Naive thymus-derived CD8-positive, alpha-beta T cell (primary cell): ENCODE measurements around the gene GBF1. TPM values are rescaled to one million over a fixed set of nuclear protein-coding genes. Genes with fewer than 3 reads are reported as not detected.

Experiments used
- ATAC-seq, 2 donors: fragments of 150-1000 bp; cut with Tn5 transposase in 1 of 2; sonication (Bioruptor Pico), chemical (Tn5 transposase) in 1 of 2; 1 replicate in 1 of 2; 2 replicates in 1 of 2; pipeline ENCODE4 v1.10.0; 2021; ENCODE audit warnings: mild to moderate bottlenecking in 2 of 2, moderate library complexity in 2 of 2
- POLR2A ChIA-PET: fragments of 350-600 bp; sonication (Branson Sonifier 250); formaldehyde crosslinking; loops from one replicate; lab custom pipeline; 2021; ENCODE audit warnings: antibody characterized with exemption; lab: Charles Lee
- DNase-seq, 10 donors: peaks; one replicate each; pipeline versions ENCODE4 v3.0.0 to v3.0.0-alpha.2; 2020 to 2022
- H3K27ac Mint-ChIP-seq, 10 donors: one replicate each; pipeline ENCODE4 v1.8.0; 2020 to 2022; ENCODE audit warnings: mild to moderate bottlenecking in 10 of 10, mixed read lengths in 10 of 10, moderate library complexity in 4 of 10, inconsistent platforms in 1 of 10
- H3K27me3 Mint-ChIP-seq, 5 donors: one replicate each; pipeline ENCODE4 v1.8.0; 2021 to 2022; ENCODE audit warnings: mixed read lengths in 5 of 5
- H3K36me3 Mint-ChIP-seq, 3 donors: one replicate each; pipeline ENCODE4 v1.8.0; 2020 to 2022; ENCODE audit warnings: mixed read lengths in 3 of 3, mild to moderate bottlenecking in 2 of 3, inconsistent platforms in 1 of 3
- H3K4me1 Mint-ChIP-seq, 4 donors: one replicate each; pipeline ENCODE4 v1.8.0; 2021 to 2022; ENCODE audit warnings: mixed read lengths in 4 of 4
- H3K4me3 Mint-ChIP-seq, 10 donors: one replicate each; pipeline ENCODE4 v1.8.0; 2020 to 2022; ENCODE audit warnings: mild to moderate bottlenecking in 10 of 10, mixed read lengths in 10 of 10, moderate library complexity in 6 of 10, inconsistent platforms in 1 of 10
- H3K9me3 Mint-ChIP-seq, 9 donors: one replicate each; pipeline ENCODE4 v1.8.0; 2020 to 2022; ENCODE audit warnings: mixed read lengths in 9 of 9, mild to moderate bottlenecking in 3 of 9, inconsistent platforms in 1 of 9, moderate library complexity in 1 of 9
- polyA plus RNA-seq, 3 donors: library from polyadenylated mRNA; unstranded; fragments of 300-500 nt; fragmentation: Illumina TruSeq; gene quantifications; one replicate each; pipeline ENCODE4 v1.2.3, GENCODE V29; 2021
- total RNA-seq, 8 experiments: library from RNA in 2 of 8; stranded (reverse) in 2 of 8; gene quantifications; one replicate each; pipeline ENCODE4 v1.2.3 and lab custom pipeline; 2021 to 2026

GBF1 gene
- total and polyA plus RNA-seq, 5 experiments from 2014 or later, result 6.3 to 41.0 (median 17.1) TPM

DNA sequence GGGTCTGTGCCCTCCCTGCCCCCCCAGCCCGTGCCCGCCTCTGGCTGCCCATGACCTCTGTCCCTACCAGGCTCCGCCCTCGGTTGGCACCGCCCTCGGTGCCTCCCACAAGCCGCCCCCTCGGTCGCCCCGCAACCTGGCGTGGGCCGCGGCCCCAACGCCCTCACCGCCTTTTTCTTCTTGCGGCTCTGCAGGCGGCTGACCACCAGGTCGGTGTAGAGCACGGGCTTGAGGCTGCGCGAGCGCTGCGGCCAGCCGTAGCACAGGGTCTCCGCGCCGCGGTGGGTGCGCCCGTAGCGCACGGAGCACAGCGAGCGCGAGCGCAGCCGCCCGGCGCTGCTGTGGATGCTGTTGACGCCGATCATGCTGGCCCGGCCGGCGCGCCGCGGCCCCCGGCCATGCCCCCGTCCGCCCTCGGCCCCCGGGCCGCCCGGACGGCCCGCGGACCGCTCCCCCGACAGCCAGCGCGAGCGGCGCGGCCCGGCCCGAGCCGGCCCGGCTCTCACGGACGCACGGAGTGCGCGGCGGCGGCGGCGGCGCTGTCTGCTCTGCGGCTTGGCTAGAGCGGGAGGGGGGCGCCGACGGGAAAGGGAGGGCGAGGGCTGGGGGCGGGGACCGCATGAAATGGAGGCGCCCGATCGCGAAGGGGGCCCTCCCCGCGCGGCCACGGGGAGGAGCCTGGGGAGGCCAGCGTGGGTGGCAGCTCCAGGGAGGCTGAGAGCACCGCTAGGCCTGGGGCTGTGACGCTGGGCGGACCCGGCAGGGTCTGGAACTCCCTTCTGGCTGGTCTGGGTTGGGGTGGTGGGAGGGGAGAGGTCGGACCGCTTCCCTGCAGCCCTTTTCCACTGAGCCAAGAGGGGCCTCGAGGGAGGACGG lies 163.6 kb downstream of the GBF1 start:
- H3K4me1 Mint-ChIP-seq, result peaks cover 28 to 57% (median 40%) of the 10 kb centered on the region in 4 donors
- peak overlapping the region; percentile 71 to 91 (median 86) for H3K4me3 Mint-ChIP-seq
- H3K36me3 Mint-ChIP-seq, result no peaks in the 10 kb centered on the region
- ATAC-seq, result peak; percentile 75 to 81
- H3K27ac Mint-ChIP-seq, result peak overlapping the region; percentile 64 to 96 (median 89)
- DNase-seq, result peak in 9 of 10 donors; percentile 60 to 91 (median 81)
- H3K9me3 Mint-ChIP-seq, result no peaks in the 10 kb centered on the region
- POLR2A ChIA-PET, result interaction anchor here (1.0 to 5.5 kb wide), 8 partner anchors 11 to 92 kb away, joined by 3 to 64 read pairs (median 12); partner anchors contain the start of genes C10orf95, CUEDC2, FBXL15 and NFKB2
- H3K27me3 Mint-ChIP-seq, result peaks cover 0 to 27% (median 0%) of the 10 kb centered on the region in 5 donors

DNA sequence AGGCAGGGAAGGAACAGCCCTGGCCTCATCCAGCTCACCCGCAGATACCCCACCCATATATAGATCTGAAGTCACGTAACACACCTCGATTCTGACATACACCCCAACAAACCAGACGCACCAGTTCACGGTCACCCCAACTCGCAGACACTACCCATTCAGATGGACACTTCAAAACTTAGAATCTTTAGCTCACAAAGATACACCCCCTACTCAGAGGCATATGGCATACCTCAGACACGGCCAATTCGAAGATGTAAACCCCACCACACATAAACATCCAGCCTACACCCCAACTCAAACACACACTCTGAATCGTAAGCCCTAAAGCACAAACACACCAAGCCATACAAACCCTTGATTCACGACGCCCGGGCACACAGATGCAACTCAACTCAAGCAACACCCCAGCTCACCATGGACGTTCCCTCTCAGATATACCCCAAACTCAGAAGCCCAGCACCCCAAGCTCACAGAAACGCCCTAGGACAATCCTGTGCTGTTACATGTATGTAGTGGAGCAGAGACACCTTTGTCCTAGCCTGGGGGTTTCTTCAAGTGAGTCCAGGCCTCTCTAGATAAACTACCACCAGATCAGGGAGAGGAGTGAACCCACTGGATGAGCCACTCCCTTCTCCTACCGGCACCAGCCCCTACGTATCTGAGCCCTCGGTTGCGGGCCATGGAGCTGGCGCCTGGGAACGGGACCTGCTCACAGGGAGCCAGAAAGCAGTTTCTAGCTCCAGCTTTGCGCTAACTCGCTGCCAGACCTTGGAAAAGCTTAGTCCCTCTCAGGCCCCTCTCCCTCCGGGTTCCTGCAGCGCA lies 164.5 kb downstream of the GBF1 start:
- H3K27me3 Mint-ChIP-seq, result peaks cover 0 to 27% (median 0%) of the 10 kb centered on the region in 5 donors
- ATAC-seq (no peak), DNase-seq (no peak)
- POLR2A ChIA-PET, result interaction anchor here (0.5 to 5.5 kb wide), 11 partner anchors 11 to 178 kb away, joined by 3 to 64 read pairs (median 7); partner anchors contain the start of genes C10orf95, CUEDC2, FBXL15 and NFKB2
- no peaks in the 10 kb centered on the region for H3K36me3 Mint-ChIP-seq
- H3K9me3 Mint-ChIP-seq, result no peaks in the 10 kb centered on the region
- H3K4me3 Mint-ChIP-seq, result peak overlapping the region; percentile 65 to 91 (median 86)
- peak overlapping the region; percentile 61 to 93 (median 84) for H3K27ac Mint-ChIP-seq
- peaks cover 25 to 57% (median 40%) of the 10 kb centered on the region in 4 donors for H3K4me1 Mint-ChIP-seq

DNA sequence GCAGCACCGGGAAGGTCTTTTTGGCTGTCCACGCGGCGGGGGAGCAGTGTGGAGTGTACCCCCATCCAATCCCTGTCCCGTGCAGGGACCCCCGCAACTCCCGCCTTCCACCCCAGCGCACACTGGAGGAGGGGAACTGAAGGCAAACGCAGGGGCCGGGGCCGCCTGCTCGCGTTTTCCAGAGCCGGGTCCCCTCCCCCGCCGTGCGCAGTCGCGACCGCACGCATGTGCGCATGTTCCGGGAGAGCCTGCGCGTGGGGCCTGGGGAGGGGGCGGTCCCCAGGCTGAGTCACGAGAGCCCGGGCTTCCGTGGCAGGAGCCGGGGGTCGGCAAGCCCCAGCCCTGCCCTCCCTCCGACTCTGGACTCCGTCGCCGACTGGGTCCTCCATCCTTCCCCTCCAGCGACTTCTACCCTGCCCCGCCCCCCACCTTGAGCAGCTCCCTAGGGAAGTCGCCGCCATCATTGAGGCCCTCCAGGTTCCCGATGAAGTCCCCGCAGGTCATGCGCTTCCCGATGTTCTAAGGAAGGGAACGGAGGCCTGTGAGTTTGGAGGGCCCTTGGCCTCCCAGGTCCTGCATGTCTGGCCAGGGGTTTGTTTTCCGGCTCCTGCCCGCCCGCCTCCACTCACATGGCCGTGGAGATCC lies 165.2 kb downstream of the GBF1 start:
- POLR2A ChIA-PET, result interaction anchor here (0.5 to 5.5 kb wide), 10 partner anchors 11 to 178 kb away, joined by 3 to 64 read pairs (median 8); partner anchors contain the start of genes C10orf95, CUEDC2, FBXL15 and NFKB2
- Mint-ChIP-seq H3K9me3 (no peaks in the 10 kb centered on the region), H3K27me3 (peaks cover 1 to 27% (median 4%) of the 10 kb centered on the region in 5 donors), H3K36me3 (no peaks in the 10 kb centered on the region), H3K4me1 (peaks cover 25 to 57% (median 40%) of the 10 kb centered on the region in 4 donors), H3K4me3 (peak overlapping the region; percentile 65 to 91 (median 86)), H3K27ac (peak overlapping the region; percentile 66 to 93 (median 84))
- DNase-seq (peak in 9 of 10 donors; percentile 28 to 80 (median 54)), ATAC-seq (peak; percentile 8 to 18)

DNA sequence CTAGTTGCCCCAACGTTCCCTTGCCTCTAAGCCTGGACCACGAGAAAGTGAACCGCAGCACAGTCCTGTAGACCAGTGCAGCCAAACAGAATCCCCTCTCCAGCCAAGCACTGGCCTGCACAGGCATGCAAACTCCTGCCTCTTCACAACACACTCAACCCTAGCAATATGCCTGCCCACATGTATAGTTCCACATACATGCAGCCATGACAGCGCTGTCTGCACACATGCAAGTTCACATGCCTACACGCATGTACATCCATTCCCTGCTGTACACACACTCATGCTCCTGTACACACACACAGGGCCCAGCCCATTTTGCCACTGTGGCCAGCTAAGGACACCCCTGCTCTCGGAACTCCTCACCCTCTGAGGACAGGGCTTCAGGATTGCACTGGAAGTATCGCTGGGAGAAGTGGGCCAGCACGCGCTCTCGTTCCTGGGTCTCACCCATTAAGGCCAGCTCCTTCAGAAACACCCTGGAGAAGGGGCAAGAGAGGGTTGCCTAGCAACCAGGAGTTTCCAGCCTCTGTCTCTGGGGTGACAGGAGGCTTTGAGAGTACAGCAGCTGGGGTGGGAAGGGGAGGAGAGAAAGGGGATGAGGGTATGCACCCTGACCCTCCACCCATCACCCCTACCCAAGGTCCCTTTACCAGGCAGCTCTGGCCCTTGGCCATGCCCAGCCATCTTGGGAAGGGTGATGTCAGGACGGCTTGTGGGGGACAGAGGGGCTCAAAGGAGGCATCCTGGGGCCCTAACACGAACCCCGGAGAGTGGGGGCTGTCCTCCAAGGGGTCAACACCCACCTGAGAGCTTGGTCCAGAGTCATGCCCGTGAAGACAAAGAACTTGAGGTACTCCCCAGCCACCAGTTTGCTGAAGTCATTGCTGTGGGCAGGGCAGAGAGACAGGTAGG lies 166.3 kb downstream of the GBF1 start:
- Mint-ChIP-seq H3K36me3 (no peaks in the 10 kb centered on the region), H3K4me1 (peaks cover 21 to 51% (median 40%) of the 10 kb centered on the region in 4 donors), H3K27me3 (peaks cover 4 to 32% (median 15%) of the 10 kb centered on the region in 5 donors), H3K9me3 (no peaks in the 10 kb centered on the region), H3K4me3 (peak overlapping the region; percentile 65 to 91 (median 82)), H3K27ac (peak overlapping the region; percentile 60 to 90 (median 76))
- POLR2A ChIA-PET, result interaction anchor here (1.7 to 5.5 kb wide), 4 partner anchors 10 to 39 kb away, joined by 4 to 64 read pairs (median 37); partner anchors contain the start of genes C10orf95, FBXL15 and NFKB2
- ATAC-seq (no peak), DNase-seq (peak in 1 of 10 donors; percentile 59)

DNA sequence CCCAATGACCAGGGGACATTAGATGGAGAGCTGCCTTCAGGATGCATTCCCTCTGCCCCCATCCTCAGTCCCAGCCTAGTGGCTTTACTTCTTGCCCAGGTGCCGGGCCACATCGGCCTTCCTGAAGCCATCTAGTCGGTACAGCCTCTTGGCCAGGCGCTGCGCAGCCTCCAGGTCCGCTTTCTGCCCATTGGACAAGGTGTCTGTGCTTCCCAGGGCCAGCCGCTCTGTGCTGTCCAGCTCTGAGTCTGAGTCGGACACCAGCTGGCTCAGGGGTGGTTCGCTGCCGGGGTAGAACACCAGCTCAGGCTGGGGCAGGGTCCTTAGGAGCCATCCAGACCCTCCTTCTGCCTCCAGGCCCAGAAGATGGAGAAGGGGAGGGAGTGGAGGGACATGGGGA lies 167.0 kb downstream of the GBF1 start:
- H3K4me3 Mint-ChIP-seq, result peak overlapping the region in 3 of 10 donors; percentile 24 to 85 (median 57)

DNA sequence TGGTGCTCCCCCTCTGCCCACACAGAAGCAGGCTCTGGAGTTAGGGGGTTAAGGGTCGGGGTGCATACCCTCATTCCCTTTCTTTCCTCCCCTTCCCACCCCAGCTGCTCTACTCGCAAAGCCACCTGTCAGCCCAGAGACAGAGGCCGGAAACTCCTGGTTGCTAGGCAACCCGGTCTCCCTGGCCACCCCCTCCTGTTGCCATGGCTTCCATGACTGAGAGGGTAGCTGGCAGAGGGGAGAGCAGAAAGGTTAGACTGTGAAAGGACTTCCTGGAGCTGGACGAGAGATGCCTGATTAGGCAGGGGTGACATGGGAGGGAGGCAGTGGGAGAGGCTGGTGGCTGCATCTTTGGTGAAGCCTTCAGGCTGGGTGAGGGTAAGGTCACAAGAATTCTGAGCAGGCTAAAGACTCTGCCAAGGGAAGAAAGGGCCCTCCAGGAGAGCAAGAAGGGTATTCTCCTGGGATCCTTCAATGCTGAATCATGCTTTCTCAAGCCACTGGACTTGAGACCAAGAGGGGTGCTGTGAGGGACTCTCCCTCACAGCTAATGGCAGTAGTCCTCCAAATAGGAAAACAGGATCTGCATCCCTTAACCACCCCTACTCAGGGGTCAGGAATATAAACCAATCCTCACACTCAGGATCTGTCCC lies 167.8 kb downstream of the GBF1 start:
- H3K27ac Mint-ChIP-seq, result peak overlapping the region in 5 of 10 donors; percentile 30 to 85 (median 35)

More for the DNA sequence above, 167.0 kb downstream of the GBF1 start:
- peak overlapping the region in 1 of 10 donors; percentile 75 for H3K27ac Mint-ChIP-seq
- DNase-seq, result no peak
- peaks cover 19 to 50% (median 39%) of the 10 kb centered on the region in 4 donors for H3K4me1 Mint-ChIP-seq
- no peaks in the 10 kb centered on the region for H3K36me3 Mint-ChIP-seq
- H3K27me3 Mint-ChIP-seq, result peaks cover 7 to 36% (median 22%) of the 10 kb centered on the region in 5 donors
- ATAC-seq, result no peak
- POLR2A ChIA-PET, result interaction anchor here (0.8 to 5.5 kb wide), 5 partner anchors 9 to 90 kb away, joined by 3 to 64 read pairs (median 4); partner anchors contain the start of genes ACTR1A, FBXL15 and NFKB2
- no peaks in the 10 kb centered on the region for H3K9me3 Mint-ChIP-seq

DNA sequence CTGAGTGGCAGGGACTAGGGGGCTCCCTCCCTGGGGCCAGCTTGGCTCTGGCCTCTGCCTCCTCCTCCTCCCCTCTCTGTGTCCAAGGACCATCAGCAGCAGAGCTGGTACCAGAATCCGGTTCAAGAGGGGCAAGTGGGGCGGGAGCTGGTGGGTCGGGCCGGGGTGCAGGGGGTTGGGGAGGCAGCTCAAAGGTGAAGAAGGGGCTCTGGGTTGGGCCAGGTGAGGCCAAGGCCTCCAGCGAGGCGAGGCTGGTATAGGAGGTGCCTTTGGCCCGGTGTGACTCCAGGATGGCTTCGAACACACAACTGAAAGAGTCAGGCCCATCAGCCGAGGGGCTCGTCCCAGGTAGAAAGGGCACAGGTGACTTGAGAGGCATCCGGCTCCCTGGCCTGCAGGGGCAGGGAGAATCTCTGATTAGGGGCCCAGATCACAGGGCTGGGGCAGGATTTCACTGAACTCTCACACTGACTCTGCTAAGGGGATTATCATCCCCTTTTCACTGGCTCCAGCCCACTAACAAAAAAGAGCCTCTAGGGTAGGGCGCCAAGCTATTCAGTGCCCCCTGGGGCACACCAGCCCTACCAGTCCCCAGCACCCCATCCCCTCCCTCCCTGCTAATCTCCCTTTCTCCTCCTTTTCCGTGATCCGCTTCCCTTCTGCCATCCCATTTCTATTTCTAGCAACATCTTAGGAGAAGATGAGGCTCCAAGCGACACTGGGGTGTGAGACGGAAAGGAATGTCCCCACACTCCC lies 168.7 kb downstream of the GBF1 start:
- POLR2A ChIA-PET, result interaction anchor here (1.1 to 5.5 kb wide), 2 partner anchors 10 to 16 kb away, joined by 3 to 64 read pairs; partner anchors contain the start of gene NFKB2
- no peak for DNase-seq
- no peak overlapping the region for H3K4me3 Mint-ChIP-seq

More for the DNA sequence above, 167.8 kb downstream of the GBF1 start:
- Mint-ChIP-seq H3K36me3 (no peaks in the 10 kb centered on the region), H3K27me3 (peaks cover 14 to 44% (median 30%) of the 10 kb centered on the region in 5 donors), H3K4me3 (peak overlapping the region in 1 of 10 donors; percentile 22), H3K4me1 (peaks cover 20 to 41% (median 35%) of the 10 kb centered on the region in 4 donors), H3K9me3 (no peaks in the 10 kb centered on the region)
- POLR2A ChIA-PET, result interaction anchor here (0.8 to 5.5 kb wide), 7 partner anchors 8 to 89 kb away, joined by 3 to 64 read pairs (median 4); partner anchors contain the start of genes ACTR1A, C10orf95, FBXL15 and NFKB2
- ATAC-seq (peak in 1 of 2 donors; percentile 24), DNase-seq (peak in 5 of 10 donors; percentile 52 to 83 (median 55))

DNA sequence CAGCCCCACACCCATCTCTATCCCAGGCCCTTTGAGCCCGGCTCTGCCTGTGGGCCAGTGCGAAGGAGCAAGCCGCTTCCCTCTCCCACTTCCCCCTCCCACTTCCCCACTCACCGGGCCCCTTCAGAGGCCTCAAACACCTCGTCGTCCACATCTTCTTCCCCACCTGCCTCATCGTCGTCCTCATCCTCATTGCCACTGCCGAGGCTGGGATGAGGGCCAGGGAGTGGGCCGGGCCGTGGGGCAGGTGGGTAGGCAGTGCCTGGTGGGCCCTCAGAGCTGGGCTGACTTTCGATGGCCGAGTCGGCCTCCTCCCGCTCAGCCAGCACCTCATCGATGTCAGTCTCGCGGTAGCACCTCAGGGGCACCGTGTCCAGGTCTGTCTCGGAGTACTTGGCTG lies 169.4 kb downstream of the GBF1 start:
- Mint-ChIP-seq H3K36me3 (no peaks in the 10 kb centered on the region), H3K4me3 (no peak overlapping the region), H3K4me1 (peaks cover 18 to 40% (median 38%) of the 10 kb centered on the region in 4 donors), H3K27me3 (peaks cover 14 to 47% (median 34%) of the 10 kb centered on the region in 5 donors), H3K9me3 (no peaks in the 10 kb centered on the region), H3K27ac (no peak overlapping the region)
- DNase-seq (peak in 1 of 10 donors; percentile 59), ATAC-seq (no peak)
- POLR2A ChIA-PET, result no interaction called here

More for the DNA sequence above, 168.7 kb downstream of the GBF1 start:
- ATAC-seq, result no peak
- Mint-ChIP-seq H3K27ac (no peak overlapping the region), H3K27me3 (peaks cover 14 to 47% (median 34%) of the 10 kb centered on the region in 5 donors), H3K36me3 (no peaks in the 10 kb centered on the region), H3K4me1 (peaks cover 18 to 38% (median 35%) of the 10 kb centered on the region in 4 donors), H3K9me3 (no peaks in the 10 kb centered on the region)

DNA sequence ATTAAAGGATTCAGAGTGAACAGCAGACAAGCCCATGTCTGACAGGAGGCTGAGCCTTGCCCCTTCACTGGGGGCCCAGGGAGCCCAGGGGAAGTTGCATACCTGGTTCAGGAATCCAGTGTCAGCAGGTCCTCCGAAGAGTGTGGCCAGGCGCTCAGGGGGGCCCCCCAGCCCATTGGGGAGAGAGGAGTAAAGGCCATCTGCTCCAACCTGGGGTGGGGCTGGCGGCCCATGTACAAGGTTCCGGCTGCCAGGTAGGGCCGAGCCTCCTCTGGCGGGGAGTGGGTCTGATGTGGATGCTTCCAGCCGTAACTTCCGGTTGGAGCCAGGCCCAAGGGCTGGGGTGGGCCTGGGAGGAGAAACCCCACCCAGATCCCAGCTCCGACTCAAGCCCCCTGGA lies 171.0 kb downstream of the GBF1 start:
- POLR2A ChIA-PET, result interaction anchor here (1.3 to 1.4 kb wide), 2 partner anchors 20 to 34 kb away, joined by 4 to 5 read pairs; no protein-coding TSS in a partner anchor
- Mint-ChIP-seq H3K27me3 (peaks cover 14 to 41% (median 28%) of the 10 kb centered on the region in 5 donors), H3K9me3 (no peaks in the 10 kb centered on the region), H3K4me1 (peaks cover 21 to 43% (median 39%) of the 10 kb centered on the region in 4 donors), H3K27ac (no peak overlapping the region), H3K4me3 (no peak overlapping the region), H3K36me3 (no peaks in the 10 kb centered on the region)
- DNase-seq (peak in 1 of 10 donors; percentile 60), ATAC-seq (no peak)
